Activated naive CD4-positive, alpha-beta T cell treated with anti-CD3 and anti-CD28 coated beads, Interleukin-2, amount 50 U/mL, for 16 hours (primary cell): ENCODE measurements around the gene GPHA2.
"Not testable (repeated sequence)": the region's sequence is repeated elsewhere in the genome, so short reads cannot be mapped to it uniquely, and the experiment has no call there.

Source experiments
- DNase-seq: peaks from one replicate; pipeline ENCODE4 v3.0.0-alpha.2; 2020

GPHA2 gene

DNA sequence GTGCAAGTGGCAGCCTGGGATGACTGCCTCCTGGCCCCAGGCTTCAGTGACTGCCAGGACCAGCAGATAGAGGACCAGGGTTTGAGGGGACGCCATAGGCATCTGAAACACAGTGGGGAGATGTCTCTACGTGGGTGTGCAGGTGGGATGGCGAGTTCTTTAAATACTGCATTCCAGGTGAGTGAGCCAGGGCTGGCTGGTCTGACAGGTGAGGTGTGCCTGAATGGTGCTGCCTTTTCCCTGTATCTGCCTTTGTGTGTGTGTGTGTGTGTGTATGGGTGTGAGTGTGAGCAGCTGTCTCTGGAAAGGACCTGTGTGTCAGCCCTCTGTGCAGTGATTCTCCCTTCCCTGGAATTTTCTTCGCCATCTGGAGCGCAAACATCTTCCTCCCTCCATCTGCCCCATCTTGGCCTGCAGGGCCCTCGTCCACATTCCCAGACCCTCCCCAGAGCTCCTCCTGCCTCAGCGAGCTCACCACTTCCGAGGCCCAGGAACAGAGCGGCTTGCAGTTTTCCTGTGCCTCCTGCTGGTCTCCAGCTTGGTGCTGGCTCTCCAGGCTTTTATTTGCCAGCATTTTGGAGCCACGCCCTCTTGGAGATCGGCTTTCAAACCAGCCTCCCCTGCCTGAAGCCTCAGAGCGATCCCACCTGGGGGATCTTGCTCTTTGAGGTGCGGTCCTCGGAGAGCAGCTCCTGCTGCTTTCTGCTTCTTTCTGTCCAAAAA, at the start of gene GPHA2:
TSS of gene GPHA2 (minus strand) at position 535 of the 723 bp plus-strand sequence. CDS start at position 102, 433 bp downstream.
- DNase-seq: no peak

GRCh38 chr11:64983339-64983738, 47.6 kb upstream of the GPHA2 start:
- DNase-seq: not testable (repeated sequence)

DNA sequence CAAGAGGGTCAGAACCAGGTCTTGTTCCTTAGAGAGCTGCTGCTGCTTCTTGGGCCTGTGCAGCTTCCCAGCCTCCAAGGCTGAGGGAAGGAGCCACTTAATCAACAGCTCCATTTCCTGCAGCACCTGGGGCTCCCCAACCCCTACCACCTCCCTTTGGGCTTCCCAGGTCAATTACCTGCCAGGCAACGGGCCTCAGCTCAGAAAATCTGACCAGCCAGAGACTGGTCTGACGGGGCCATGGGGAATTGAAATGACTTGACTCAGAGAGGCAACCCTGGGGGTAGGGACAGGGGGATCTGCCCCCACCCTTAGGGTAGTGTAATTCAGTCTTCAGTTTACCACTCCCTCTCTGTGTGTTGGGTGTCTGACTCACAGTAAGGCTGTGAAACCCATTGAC, 41.0 kb upstream of the GPHA2 start:
- DNase-seq: no peak

GRCh38 chr11:64974124-64974523, 38.4 kb upstream of the GPHA2 start:
- DNase-seq: no peak

GRCh38 chr11:64971421-64972233, 35.9 kb upstream of the GPHA2 start, which contains the start of gene MAJIN:
TSS of gene MAJIN (minus strand) at chr11:64972108. CDS start at chr11:64959405, 12,703 bp downstream.
- peak; percentile 91 for DNase-seq

DNA sequence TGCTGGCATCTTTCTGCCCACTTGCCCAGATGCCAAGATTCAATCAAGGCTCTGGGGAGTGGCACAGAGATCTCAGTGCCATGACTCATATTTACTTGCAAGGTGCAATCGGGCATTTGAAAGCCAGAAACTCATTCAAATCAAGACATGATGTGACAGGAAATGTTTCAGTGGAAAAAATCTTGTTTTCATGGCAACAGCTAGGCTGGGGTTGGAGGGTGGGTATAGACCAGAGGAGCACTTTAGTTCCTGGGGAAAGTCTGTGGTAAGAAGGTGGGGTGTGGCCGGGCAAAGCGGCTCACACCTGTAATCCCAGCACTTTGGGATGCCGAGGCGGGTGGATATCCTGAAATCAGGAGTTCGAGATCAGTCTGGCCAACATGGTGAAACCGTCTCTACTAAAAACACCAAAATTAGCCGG, 35.0 kb upstream of the GPHA2 start:
- peak; percentile 29 for DNase-seq

- no peak for DNase-seq
Measured at GRCh38 chr11:64969209-64969608, 33.5 kb upstream of the GPHA2 start.

DNA sequence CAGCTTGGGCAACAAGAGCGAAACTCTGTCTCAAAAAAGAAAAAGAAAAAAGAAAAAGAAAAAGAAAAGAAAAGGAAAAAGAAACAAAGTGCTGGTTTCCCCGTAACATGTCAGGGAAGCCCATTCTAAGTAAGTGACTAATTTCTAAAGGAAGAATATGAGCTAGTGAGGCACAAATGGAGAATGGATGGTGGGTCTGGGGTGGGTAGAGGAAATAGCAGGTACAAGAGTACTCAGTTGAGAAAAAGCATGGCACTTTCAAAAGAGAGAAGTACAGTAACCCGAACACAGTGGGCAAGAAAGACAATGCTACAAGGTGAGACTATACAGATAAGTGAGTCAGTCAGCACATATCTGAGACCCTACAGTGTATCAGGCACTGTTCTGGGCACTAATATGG, 31.7 kb upstream of the GPHA2 start:
- DNase-seq: no peak

GRCh38 chr11:64963072-64963631, 27.5 kb upstream of the GPHA2 start:
- DNase-seq: no peak

- DNase-seq: no peak
Measured at GRCh38 chr11:64960719-64961118, 25.0 kb upstream of the GPHA2 start.

DNA sequence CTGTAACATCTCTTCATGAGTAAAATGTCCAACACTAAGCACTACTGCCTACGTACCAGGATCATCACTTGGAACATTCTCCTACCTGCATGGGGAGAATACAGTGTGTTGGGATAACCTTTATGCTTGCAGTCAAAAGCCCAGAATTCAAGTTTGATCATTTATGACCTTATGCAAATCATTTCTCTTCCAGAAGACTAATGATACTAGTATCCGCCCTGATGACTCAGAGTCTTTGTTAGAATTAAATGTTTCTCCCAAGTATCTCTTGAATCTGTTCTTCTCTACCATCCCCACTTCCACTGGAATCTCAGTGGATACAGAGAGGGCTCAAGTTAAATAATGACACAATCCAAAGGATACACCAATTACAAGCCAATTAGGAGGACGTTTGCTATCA, 23.8 kb upstream of the GPHA2 start:
- DNase-seq: no peak

GRCh38 chr11:64954201-64954600, 18.5 kb upstream of the GPHA2 start:
- DNase-seq: no peak

DNA sequence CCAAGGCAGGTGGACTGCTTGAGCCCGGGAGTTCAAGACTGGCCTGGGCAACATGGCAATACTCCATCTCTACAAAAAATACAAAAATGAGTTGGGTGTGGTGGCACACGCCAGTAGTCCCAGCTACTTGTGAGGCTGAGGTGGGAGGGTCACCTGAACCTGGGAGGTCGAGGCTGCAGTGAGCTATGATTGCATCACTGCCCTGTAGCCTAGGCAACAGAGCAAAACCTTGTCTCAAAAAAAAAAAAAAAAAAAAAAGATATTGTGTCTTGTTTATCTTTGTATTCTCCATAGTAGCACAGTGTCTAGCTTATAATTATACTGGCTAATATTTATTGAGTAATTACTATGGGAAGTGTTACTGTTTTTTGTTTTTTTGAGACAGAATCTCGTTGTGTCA, 15.8 kb upstream of the GPHA2 start:
- no peak for DNase-seq

DNA sequence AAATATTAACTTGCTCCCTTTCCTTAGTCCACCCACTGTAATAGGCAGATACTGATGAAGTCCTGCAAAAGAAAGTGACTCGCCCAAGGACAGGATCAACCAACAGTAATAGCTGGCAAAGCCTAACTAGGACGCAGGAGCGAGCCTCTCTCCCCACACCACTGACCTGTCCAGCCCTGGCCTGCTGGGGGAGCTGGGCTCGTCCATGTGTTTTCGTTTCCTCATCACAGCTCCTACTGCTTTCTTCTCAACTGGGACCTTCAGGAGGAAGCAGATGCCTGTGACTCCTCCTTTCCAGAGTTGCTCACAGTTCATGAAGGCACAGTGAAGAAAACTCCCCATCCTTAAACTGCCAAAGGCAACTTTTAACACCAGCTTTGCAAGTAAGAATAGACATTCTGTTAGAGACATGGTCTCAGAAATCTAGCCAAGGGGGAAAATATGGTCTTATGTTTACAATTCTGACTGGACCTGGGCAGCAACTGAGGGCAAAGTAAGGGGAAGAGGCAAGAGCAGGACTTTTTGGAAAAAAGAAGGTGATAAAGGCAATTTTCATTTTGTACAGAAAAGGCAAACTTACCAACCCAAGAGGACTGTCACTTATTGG, 11.6 kb upstream of the GPHA2 start:
- DNase-seq: no peak

GRCh38 chr11:64936539-64936938, 846 bp upstream of the GPHA2 start:
- DNase-seq: no peak

DNA sequence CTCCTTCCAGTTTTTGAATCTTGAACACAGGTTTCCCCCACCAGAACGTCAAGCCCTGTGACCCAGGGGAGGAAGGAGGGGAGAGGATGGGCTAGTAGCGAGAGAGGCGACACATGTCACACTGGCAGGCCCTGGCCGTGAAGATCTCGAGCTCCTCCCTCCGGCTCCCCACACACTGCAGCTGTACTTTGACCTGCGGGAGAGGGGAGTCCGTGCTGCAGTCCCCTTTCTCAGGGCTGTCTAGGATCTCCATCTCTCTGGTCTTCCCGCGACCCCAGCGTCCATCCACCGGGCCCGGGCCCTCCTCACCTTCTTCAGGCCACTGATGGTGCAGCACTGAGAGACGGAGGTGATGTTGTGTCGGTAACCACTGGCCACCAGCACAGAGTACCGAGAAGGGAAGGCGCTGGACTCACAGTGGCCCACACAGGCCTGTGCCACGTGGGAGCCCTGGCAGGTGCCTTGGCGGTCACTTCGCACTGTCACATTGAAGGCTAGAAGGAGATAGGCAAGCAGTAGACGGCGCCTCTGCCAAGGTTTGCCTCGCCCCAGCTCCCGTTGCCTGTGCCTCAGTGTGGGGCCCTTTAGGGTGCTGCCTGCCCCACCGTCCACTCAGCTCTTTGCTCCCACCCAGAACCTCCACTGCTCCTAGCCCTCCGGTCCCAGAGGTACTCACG, 873 bp downstream of the GPHA2 start:
- no peak for DNase-seq

- DNase-seq: no peak
Measured at GRCh38 chr11:64933935-64934681, 1.6 kb downstream of the GPHA2 start.

DNA sequence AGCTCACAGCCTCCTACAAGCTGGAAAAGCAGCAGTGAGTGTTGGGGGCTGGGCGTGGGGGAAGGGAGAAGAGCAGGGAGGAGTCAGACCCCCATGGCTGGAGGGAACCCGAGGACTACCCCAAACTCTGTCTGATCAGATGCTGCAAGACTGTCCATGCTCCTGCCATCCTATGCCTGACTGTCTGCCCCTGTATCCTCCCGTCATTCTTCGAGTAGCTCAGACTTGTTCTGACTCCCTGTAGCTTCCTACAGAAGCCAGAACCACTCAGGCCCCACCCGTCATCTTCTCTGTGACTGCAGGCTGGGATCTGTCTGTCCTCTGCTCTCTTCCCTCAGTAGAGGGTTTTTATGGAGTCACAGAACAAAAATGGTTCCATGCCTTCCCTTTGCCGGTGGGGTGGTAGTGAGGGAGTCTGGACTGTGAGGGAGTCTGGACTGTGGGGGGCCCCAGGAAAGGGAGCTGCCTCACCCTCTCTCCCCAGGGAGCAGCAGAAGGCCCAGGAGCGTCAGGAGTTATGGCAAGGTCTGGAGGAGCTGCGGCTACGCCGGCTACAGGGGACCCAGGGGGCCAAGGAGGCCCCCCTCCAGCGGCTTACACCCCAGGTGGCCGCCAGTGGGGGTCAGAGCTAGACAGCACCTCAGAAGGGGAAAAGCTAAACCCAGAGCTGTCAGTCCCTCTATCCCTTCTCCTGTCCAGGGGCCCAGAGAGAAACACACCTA, 2.3 kb downstream of the GPHA2 start:
- no peak for DNase-seq

GRCh38 chr11:64932324-64932723, 3.4 kb downstream of the GPHA2 start:
- DNase-seq: no peak

GRCh38 chr11:64931290-64931689, 4.4 kb downstream of the GPHA2 start:
- DNase-seq: no peak

DNA sequence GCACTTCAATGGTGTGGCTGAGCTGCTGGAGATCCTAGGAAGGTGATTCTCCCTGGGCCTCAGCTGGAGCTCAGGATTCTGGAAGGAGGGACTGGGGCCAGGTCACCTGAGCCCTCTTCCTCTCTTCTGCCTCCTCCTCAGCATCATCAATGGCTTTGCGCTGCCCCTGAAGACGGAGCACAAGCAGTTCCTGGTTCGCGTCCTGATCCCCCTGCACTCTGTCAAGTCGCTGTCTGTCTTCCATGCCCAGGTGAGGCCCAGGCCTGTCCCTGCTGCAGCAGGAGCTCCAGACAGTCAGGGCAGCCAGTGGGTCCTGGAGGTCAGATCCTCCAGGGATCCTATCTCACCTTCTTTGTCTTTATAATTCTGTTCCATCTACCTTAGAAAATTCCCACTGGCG, 5.4 kb downstream of the GPHA2 start:
- no peak for DNase-seq
